ENCODE data around the gene FBXL7.

- TF ChIP-seq CTCF (IDR thresholded peaks at IDR 0.05; ENCODE audit: low read depth, low read length, poor library complexity, severe bottlenecking) (no peak), EZH2phosphoT487 (IDR thresholded peaks at IDR 0.05; ENCODE audit: borderline replicate concordance, low read length) (no peak)
Measured at GRCh38 chr5:15555176-15555575, 55.2 kb downstream of the FBXL7 start.
